HG03342 (cell line): ENCODE results near the gene MPHOSPH9.

Source experiments
- ATAC-seq: cut with Tn5 transposase; IDR thresholded peaks from one replicate; pipeline ENCODE4 v1.9.1; 2021; ENCODE audit warnings: mild to moderate bottlenecking, moderate library complexity; ENCODE audit not compliant: unreplicated experiment

The MPHOSPH9 gene

DNA sequence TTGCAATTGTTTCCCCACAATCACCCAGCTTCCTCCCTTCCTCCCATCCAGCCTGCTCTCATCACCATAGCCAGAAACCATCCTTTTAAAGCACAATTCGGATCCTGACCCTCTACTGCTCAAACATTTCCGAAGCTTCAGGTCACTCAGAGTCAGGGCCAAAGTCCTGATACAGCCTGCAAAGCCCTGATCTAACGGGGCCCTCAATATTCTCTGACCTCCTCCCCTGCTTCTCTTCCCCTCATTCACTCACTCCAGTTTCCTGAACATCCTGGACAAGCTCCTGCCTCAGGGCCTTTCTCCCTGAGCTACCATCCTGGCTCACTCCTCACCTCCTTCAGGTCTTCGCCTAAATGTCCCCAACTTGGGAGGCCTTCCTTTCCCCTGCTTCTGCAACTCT is 128.1 kb downstream of the MPHOSPH9 start:
- no peak for ATAC-seq
